HL-60 (cell line): ENCODE measurements around the gene ANXA1.

ENCODE experiments used
- DNase-seq, 2 experiments: peaks; one replicate each; pipeline ENCODE4 v3.0.0-alpha.2; 2010 to 2020; ENCODE audit warnings: low read depth in 1 of 2, low spot score in 1 of 2
- H3K27ac ChIP-seq: fragments of 250-450 bp; sonication (Bioruptor Pico); replicated peaks from 2 replicates; pipeline ENCODE4 v1.5.1; 2020; ENCODE audit warnings: mild to moderate bottlenecking, moderate library complexity
- H3K27me3 ChIP-seq: fragments of 250-450 bp; sonication (Bioruptor Pico); 2 replicates; pipeline ENCODE4 v1.5.1; 2021; ENCODE audit warnings: mild to moderate bottlenecking, moderate library complexity; ENCODE audit not compliant: insufficient read depth, poor library complexity, severe bottlenecking
- H3K4me3 ChIP-seq: replicated peaks from 2 replicates; pipeline ENCODE4 v1.5.1; 2011; ENCODE audit warnings: mild to moderate bottlenecking, control low read depth, low read length; ENCODE audit not compliant: insufficient read depth
- CTCF ChIP-seq: IDR thresholded peaks from one replicate; pipeline ENCODE4 v1.5.1; 2011; ENCODE audit warnings: low read length, control low read depth, inconsistent platforms; ENCODE audit not compliant: insufficient read depth
- GABPA ChIP-seq: IDR thresholded peaks from 2 replicates; pipeline ENCODE4 v1.6.1; 2012; ENCODE audit warnings: low read depth
- POLR2AphosphoS5 ChIP-seq: IDR thresholded peaks from 2 replicates; pipeline ENCODE4 v1.6.1; 2012; ENCODE audit warnings: low read depth
- REST ChIP-seq: IDR thresholded peaks from 2 replicates; pipeline ENCODE4 v1.6.1; 2012; ENCODE audit warnings: low read depth; ENCODE audit not compliant: insufficient replicate concordance
- SPI1 ChIP-seq: IDR thresholded peaks from 2 replicates; pipeline ENCODE4 v1.6.1; 2012; ENCODE audit warnings: low read depth, mild to moderate bottlenecking, borderline replicate concordance

The ANXA1 gene

DNA sequence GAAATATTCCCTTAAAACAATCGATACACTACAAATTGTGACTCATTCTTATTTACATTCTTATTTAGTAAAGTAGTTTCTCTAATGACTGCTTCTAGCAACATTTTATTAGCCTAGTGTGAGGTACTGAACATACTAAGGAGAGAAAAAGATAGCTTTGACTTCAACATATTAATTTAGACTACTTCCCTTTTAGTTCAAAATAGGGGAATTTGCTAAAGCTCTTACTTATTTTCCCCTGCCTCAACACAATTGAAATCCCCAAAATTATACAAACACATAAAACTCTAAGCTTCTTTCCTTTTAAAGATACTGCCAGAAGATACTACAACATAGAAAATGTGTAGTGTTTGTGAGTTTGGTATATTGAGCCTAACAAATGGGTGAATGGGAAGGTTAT lies 55.2 kb downstream of the ANXA1 start:
- no peaks in the 10 kb centered on the region for H3K27me3 ChIP-seq
- H3K4me3 ChIP-seq = no peak overlapping the region
- no peak overlapping the region for H3K27ac ChIP-seq
- no peak for TF ChIP-seq CTCF
- no peak for TF ChIP-seq GABPA
- no peak for TF ChIP-seq SPI1
- TF ChIP-seq POLR2AphosphoS5 = no peak
- no peak for TF ChIP-seq REST
- no peak for DNase-seq

GRCh38 chr9:73210886-73211666 lies 59.4 kb downstream of the ANXA1 start:
- Histone ChIP-seq H3K4me3 (no peak overlapping the region), H3K27ac (no peak overlapping the region), H3K27me3 (no peaks in the 10 kb centered on the region)
- DNase-seq = no peak
- TF ChIP-seq CTCF (no peak), SPI1 (no peak), GABPA (no peak), POLR2AphosphoS5 (no peak), REST (no peak)

DNA sequence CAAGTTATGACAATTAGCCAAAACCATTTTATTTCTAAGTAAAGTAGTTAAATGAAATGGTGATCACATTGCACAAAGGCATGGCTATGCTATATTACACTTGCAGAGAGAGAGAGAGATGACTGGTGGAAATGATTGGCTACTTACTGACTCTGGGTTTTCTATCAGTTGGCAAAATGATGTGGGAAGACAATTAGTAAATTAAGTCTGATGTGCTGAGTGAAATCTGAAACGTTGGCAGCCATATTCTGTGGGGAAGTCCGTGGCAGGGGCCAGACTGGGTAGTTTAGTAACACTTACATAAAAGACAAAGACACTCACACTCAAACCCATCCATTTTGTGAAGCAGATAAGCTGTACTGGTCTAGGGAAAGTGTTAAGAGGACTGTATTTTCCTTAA lies 61.6 kb downstream of the ANXA1 start:
- Histone ChIP-seq H3K27me3 (no peaks in the 10 kb centered on the region), H3K4me3 (no peak overlapping the region), H3K27ac (no peak overlapping the region)
- DNase-seq = no peak
- TF ChIP-seq POLR2AphosphoS5 (no peak), CTCF (no peak), REST (no peak), SPI1 (no peak), GABPA (no peak)
